Progenitor cell of endocrine pancreas (in vitro differentiated cells): ENCODE data around the gene AHRR. TPM values are rescaled to one million over a fixed set of nuclear protein-coding genes. Genes with fewer than 3 reads are reported as not detected.

ENCODE experiments used
- DNase-seq: peaks from one replicate; pipeline ENCODE4 v3.0.0; 2021; ENCODE audit warnings: low spot score; ENCODE audit not compliant: unreplicated experiment
- H3K27ac Mint-ChIP-seq: 2 replicates; pipeline ENCODE4 v1.8.0; 2021; ENCODE audit warnings: mild to moderate bottlenecking, moderate library complexity, mixed read lengths
- H3K27me3 Mint-ChIP-seq: 2 replicates; pipeline ENCODE4 v1.8.0; 2021; ENCODE audit warnings: mixed read lengths
- H3K36me3 Mint-ChIP-seq: 2 replicates; pipeline ENCODE4 v1.8.0; 2022; ENCODE audit warnings: mixed read lengths; ENCODE audit not compliant: insufficient read depth
- H3K4me1 Mint-ChIP-seq: 2 replicates; pipeline ENCODE4 v1.8.0; 2021; ENCODE audit warnings: low read depth, mixed read lengths
- H3K4me3 Mint-ChIP-seq: 2 replicates; pipeline ENCODE4 v1.8.0; 2021; ENCODE audit warnings: low read depth, mild to moderate bottlenecking, moderate library complexity, mixed read lengths
- H3K9me3 Mint-ChIP-seq: 2 replicates; pipeline ENCODE4 v1.8.0; 2021; ENCODE audit warnings: low read depth, mixed read lengths
- CTCF ChIP-seq: fragments of 200-600 bp; sonication (generic); IDR thresholded peaks from one replicate; pipeline ENCODE4 v1.5.0; 2021; ENCODE audit warnings: antibody characterized with exemption, mild to moderate bottlenecking; ENCODE audit not compliant: unreplicated experiment
- total RNA-seq: library from RNA; stranded (reverse); gene quantifications from 2 replicates; pipeline ENCODE4 v1.2.1, GENCODE V29; 2021

The AHRR gene
- total RNA-seq, 1 donor from 2014 or later: 1.3 TPM

DNA sequence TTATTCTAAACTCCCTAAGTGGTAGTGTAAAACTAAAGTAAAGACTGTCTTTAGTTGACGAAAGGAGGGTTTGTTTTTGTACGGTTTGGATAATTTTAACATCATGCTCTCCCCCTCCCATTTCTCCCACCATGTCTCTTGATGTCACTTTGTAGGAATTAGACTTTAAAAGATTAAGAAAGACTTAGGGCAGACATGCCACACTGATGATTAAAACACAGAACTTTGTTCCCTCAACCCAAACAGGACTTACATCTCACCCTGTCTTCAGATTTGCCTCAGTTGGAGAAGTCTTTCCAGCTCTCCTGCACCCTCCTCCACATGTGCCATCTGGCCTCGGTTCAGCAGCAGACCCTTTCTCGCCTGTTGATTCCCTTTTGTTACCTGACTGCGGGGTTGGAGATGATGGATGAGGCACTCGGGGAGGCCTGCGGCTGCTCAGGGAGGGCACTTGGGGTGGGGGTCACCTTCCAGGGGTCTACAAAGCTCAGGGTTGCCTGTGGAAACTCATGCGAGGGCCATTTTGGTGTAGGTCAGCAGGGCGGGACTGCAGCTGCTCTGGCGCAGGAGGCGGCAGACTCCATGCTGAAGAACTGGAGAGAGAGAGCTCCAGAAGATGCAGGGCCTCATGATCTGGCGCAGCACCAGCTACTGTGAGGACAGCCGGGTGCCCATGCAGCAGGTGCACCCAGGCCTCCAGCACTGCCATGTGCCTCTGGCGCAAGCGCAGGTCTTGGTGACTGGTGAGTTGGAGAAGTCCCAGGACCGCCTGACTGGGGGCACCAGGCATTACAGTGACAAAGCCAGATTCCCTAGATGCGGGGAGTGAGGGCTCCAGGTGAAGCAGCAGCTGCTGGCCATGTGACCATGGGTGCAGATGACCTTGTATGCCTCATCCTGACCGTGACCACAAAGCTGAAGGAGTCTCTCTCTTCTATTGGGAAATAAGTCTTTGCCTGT is 96.9 kb downstream of the AHRR start:
- no peak overlapping the region for H3K4me3 Mint-ChIP-seq
- H3K4me1 Mint-ChIP-seq: peaks cover 5% of the 10 kb centered on the region
- H3K27me3 Mint-ChIP-seq: no peaks in the 10 kb centered on the region
- TF ChIP-seq CTCF: no peak
- no peak overlapping the region for H3K27ac Mint-ChIP-seq
- H3K36me3 Mint-ChIP-seq: no peaks in the 10 kb centered on the region
- DNase-seq: no peak
- no peaks in the 10 kb centered on the region for H3K9me3 Mint-ChIP-seq

DNA sequence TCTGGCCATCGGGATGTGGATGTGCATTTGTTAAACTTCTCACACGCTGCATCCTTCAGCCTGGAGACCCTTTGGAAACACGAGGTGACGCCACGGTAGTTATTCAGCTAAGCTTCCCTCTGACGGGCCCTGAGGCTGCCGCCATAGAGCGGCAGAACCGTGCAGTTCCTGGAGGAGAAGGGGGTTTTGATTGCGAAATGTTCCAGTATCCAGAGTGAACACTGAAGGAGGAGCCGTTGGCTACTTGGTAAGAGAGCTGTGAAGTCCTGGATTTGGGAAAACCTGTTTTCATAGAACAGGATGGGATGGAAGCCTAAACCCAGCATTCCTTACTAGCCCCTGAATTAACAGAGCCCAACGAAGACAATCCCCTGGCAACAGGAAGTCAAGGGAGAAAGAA is 98.5 kb downstream of the AHRR start:
- Mint-ChIP-seq H3K27me3 (no peaks in the 10 kb centered on the region), H3K27ac (no peak overlapping the region), H3K4me3 (no peak overlapping the region), H3K36me3 (no peaks in the 10 kb centered on the region), H3K9me3 (no peaks in the 10 kb centered on the region), H3K4me1 (peaks cover 2% of the 10 kb centered on the region)
- TF ChIP-seq CTCF: no peak
- no peak for DNase-seq

DNA sequence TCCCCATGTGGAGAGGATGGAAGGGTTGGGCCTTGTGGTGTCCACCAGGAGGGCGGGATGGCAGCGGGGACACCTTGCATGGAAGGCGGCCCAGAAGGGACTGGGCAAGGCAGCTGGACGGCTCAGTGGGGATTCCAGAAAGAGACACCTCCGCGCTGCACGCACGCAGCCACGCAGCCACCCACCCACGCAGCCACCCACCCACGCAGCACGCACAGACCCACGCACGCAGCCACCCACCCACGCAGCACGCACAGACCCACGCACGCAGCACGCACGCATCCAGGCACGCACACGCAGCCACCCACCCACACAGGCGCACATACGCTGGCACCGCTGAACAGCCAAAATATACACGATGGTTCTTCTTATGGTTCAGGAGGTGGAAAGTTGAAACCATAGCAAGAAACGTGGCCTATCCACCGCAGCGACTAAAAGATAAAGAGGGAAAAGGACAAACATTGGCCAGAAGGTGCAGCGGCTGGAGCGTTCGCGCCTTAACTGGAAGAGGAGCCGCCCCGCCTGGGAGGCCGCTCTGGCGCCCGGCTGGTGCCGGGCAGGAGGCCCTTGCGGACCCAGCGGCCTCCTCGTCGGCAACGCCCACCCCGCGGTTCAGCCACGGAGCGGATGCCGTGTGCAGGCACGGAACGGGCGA is 99.2 kb downstream of the AHRR start:
- no peak overlapping the region for H3K27ac Mint-ChIP-seq
- no peaks in the 10 kb centered on the region for H3K9me3 Mint-ChIP-seq
- H3K27me3 Mint-ChIP-seq: no peaks in the 10 kb centered on the region
- peaks cover 1% of the 10 kb centered on the region for H3K4me1 Mint-ChIP-seq
- H3K4me3 Mint-ChIP-seq: no peak overlapping the region
- TF ChIP-seq CTCF: no peak
- H3K36me3 Mint-ChIP-seq: no peaks in the 10 kb centered on the region
- DNase-seq: no peak

DNA sequence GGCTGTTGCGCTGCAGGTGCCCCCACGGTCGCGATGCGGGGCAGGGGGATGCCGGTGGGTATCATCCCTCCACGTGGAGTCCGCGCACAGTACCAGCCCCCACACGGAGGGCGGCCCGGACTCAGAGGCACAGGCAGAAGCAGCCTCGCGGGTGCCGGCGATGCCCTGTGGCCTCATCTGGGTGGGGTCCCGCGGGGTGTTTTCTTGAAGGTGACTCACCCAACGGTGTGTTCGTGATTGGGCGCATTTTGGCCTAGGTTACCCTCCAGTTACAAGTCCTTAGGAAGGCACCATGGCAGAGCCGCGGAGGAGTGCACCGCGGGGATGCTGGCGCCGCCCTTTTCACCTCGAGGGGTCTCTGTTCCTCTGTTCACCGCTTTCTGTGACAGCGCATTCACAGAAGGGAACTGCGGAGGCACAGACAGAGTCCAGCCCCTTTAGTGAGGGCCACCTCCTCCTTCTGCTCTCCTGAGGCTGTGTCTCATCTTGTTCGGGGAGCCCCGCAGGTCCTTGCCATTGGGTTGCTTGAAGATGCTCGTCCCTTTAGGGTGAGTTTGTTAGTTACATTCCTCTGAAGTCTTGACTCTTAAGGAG is 99.9 kb downstream of the AHRR start:
- no peaks in the 10 kb centered on the region for H3K4me1 Mint-ChIP-seq
- H3K4me3 Mint-ChIP-seq: no peak overlapping the region
- H3K36me3 Mint-ChIP-seq: no peaks in the 10 kb centered on the region
- no peak for TF ChIP-seq CTCF
- no peak overlapping the region for H3K27ac Mint-ChIP-seq
- H3K9me3 Mint-ChIP-seq: peaks cover 5% of the 10 kb centered on the region
- H3K27me3 Mint-ChIP-seq: no peaks in the 10 kb centered on the region
- no peak for DNase-seq

GRCh38 chr5:421901-422300 is 100.4 kb downstream of the AHRR start:
- H3K36me3 Mint-ChIP-seq: no peaks in the 10 kb centered on the region
- no peaks in the 10 kb centered on the region for H3K27me3 Mint-ChIP-seq
- no peak for TF ChIP-seq CTCF
- H3K9me3 Mint-ChIP-seq: peaks cover 10% of the 10 kb centered on the region
- H3K27ac Mint-ChIP-seq: no peak overlapping the region
- no peaks in the 10 kb centered on the region for H3K4me1 Mint-ChIP-seq
- no peak for DNase-seq
- H3K4me3 Mint-ChIP-seq: no peak overlapping the region
